ENCODE data around the gene DAP.

The DAP gene

DNA sequence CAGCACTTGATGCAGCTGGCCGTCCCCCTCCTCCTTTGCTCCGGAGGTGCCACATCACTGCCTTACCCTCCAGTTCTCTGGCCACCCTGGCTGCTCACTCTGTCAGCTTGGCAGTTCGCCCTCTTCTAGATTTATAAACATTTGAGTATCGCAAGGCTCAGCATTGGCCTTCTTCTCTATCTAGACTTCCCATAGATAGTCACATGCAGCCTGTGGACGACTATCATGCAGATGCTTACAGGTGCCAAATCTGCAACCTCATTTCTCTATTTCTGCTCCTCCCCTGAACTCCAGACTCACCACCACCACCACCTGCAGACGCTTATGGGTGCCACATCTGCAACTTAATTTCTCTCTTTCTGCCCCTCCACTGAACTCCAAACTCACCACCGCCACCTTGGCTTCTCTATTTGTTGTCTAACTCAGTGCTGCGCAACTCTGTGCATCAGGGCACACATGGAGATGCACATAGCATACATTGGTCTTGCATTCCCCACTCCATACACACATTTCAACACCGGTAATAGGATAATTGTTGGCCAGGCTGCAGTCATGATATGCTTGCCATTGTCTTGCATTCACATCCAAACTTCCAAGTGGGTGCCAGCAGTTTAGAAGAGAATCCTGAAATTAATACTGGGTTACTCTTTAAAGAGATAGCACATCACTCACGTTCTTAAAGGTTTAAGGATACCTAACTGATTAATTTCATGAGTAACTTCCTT lies 1.9 kb upstream of the DAP start:
- Histone ChIP-seq H3K9ac (ENCODE audit: low read length) (peak overlapping the region; percentile 79; the same call in 1 of the 2 replicates), H3F3A (ENCODE audit: insufficient read depth) (peaks cover 19% of the 10 kb centered on the region), H3K4me3 (ENCODE audit: insufficient read depth, low read length, poor library complexity, severe bottlenecking) (no peak overlapping the region), H3K4me2 (ENCODE audit: low read depth, low read length, poor library complexity, severe bottlenecking) (peak overlapping the region; percentile 86), H2AFZ (ENCODE audit: low read depth, low read length, severe bottlenecking) (peak overlapping the region; percentile 6), H3K9me3 (ENCODE audit: insufficient read depth, low read length) (no peaks in the 10 kb centered on the region), H3K9me2 (replicated peaks; ENCODE audit: insufficient read depth, low read length) (no peaks in the 10 kb centered on the region), H3K27ac (ENCODE audit: low read depth, low read length) (peak overlapping the region; percentile 84), H4K20me1 (ENCODE audit: low read depth, low read length) (no peaks in the 10 kb centered on the region), H3K27me3 (ENCODE audit: low read length) (no peaks in the 10 kb centered on the region), H3K79me2 (ENCODE audit: insufficient read depth, low read length) (peaks cover 26% of the 10 kb centered on the region), H3K36me3 (ENCODE audit: low read length) (no peaks in the 10 kb centered on the region)
- TF ChIP-seq EZH2phosphoT487 (conservative IDR thresholded peaks at IDR 0.05; ENCODE audit: low read length) (no peak), CTCF (IDR thresholded peaks at IDR 0.05; ENCODE audit: insufficient read depth, low read length, poor library complexity, severe bottlenecking) (peak; percentile 33)

GRCh38 chr5:10761933-10762775 lies 1.1 kb upstream of the DAP start:
- peak overlapping the region; percentile 22 for H2AFZ ChIP-seq (ENCODE audit: low read depth, low read length, severe bottlenecking)
- peak overlapping the region; percentile 62 for H3K4me3 ChIP-seq (ENCODE audit: insufficient read depth, low read length, poor library complexity, severe bottlenecking)
- H3K9me2 ChIP-seq (replicated peaks; ENCODE audit: insufficient read depth, low read length), result no peaks in the 10 kb centered on the region

GRCh38 chr5:10760921-10761184 lies 181 bp downstream of the DAP start:
- Histone ChIP-seq H3K4me2 (ENCODE audit: low read depth, low read length, poor library complexity, severe bottlenecking) (peak overlapping the region; percentile 68), H3F3A (ENCODE audit: insufficient read depth) (peaks cover 19% of the 10 kb centered on the region), H3K79me2 (ENCODE audit: insufficient read depth, low read length) (peaks cover 47% of the 10 kb centered on the region), H3K27ac (ENCODE audit: low read depth, low read length) (peak overlapping the region; percentile 58), H4K20me1 (ENCODE audit: low read depth, low read length) (no peaks in the 10 kb centered on the region), H3K9ac (ENCODE audit: low read length) (peak overlapping the region; percentile 61), H3K9me3 (ENCODE audit: insufficient read depth, low read length) (no peaks in the 10 kb centered on the region), H2AFZ (ENCODE audit: low read depth, low read length, severe bottlenecking) (peak overlapping the region; percentile 28), H3K4me3 (ENCODE audit: insufficient read depth, low read length, poor library complexity, severe bottlenecking) (peak overlapping the region; percentile 62), H3K36me3 (ENCODE audit: low read length) (no peaks in the 10 kb centered on the region), H3K9me2 (replicated peaks; ENCODE audit: insufficient read depth, low read length) (no peaks in the 10 kb centered on the region), H3K27me3 (ENCODE audit: low read length) (no peaks in the 10 kb centered on the region)
- no peak for TF ChIP-seq CTCF (IDR thresholded peaks at IDR 0.05; ENCODE audit: insufficient read depth, low read length, poor library complexity, severe bottlenecking)
- TF ChIP-seq EZH2phosphoT487 (conservative IDR thresholded peaks at IDR 0.05; ENCODE audit: low read length), result no peak

More at GRCh38 chr5:10761933-10762775, 1.1 kb upstream of the DAP start:
- Histone ChIP-seq H4K20me1 (ENCODE audit: low read depth, low read length) (no peaks in the 10 kb centered on the region), H3K79me2 (ENCODE audit: insufficient read depth, low read length) (peaks cover 34% of the 10 kb centered on the region), H3K9ac (ENCODE audit: low read length) (peak overlapping the region; percentile 79), H3F3A (ENCODE audit: insufficient read depth) (peaks cover 19% of the 10 kb centered on the region), H3K4me2 (ENCODE audit: low read depth, low read length, poor library complexity, severe bottlenecking) (peak overlapping the region; percentile 86), H3K27me3 (ENCODE audit: low read length) (no peaks in the 10 kb centered on the region), H3K36me3 (ENCODE audit: low read length) (no peaks in the 10 kb centered on the region), H3K27ac (ENCODE audit: low read depth, low read length) (peak overlapping the region; percentile 84), H3K9me3 (ENCODE audit: insufficient read depth, low read length) (no peaks in the 10 kb centered on the region)
- TF ChIP-seq CTCF (IDR thresholded peaks at IDR 0.05; ENCODE audit: insufficient read depth, low read length, poor library complexity, severe bottlenecking), result no peak
- TF ChIP-seq EZH2phosphoT487 (conservative IDR thresholded peaks at IDR 0.05; ENCODE audit: low read length), result no peak

Measured in SU-DHL-6 (cell line).